ENCODE measurements around the gene NKIRAS2.

DNA sequence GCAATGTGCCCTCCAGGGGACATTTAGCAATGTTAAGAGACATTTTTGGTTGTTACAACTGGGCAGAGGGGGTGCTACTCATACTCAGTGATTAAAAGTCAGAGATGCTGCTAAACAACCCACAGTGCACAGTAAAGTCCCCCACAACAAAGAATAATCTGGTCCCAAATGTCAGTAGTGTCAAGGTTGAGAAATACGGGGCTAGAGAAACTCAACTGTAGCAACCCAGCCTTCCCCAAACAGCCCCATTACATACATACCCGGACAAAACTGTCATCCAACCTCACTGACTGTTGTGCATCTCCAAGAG, 23.1 kb upstream of the NKIRAS2 start:
- TF ChIP-seq CTCF (IDR thresholded peaks at IDR 0.05) (no peak), POLR2A (IDR thresholded peaks at IDR 0.05) (no peak), POLR2AphosphoS5 (IDR thresholded peaks at IDR 0.05) (no peak)

Measured in suprapubic skin (tissue), 4 donors.